ENCODE measurements around the gene HINFP. TPM values are rescaled to one million over a fixed set of nuclear protein-coding genes. Genes with fewer than 3 reads are reported as not detected.
A peak's percentile ranks its signal among the peaks of the same experiment; 100 is the strongest.

Gene HINFP
- total and polyA plus RNA-seq, 9 of the 15 experiments (the other 6 are each of a cell fraction or from before 2014, with no cell fraction given), result 13.8 to 34.1 (median 22.5) TPM

DNA sequence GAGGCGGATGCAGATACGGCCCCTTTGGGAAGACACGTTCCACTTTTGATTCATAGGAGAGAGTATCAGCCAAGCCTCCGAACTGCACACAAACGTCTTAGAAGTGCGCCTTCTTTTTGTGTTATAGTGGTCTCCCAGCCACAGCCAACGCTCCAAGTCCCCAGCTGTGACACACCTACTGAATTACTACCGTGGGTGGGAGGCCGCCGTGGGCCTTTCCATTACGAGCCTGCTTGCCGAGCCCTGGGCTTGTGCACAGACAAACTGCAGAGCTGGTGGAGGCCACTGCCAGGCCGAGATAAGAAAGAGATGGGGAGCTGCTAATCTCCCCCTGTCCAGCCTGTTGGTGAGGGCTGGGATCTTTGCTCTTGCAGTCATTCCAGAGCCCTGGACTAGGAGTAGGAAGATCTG, 35.9 kb upstream of the HINFP start (continued):
- TF ChIP-seq POLR2AphosphoS2 (IDR thresholded peaks at IDR 0.05; ENCODE audit: low read length) (no peak), RNF2 (IDR thresholded peaks at IDR 0.05) (peak; percentile 81), RBM15 (IDR thresholded peaks at IDR 0.05; ENCODE audit: insufficient read depth, low read length) (no peak), ZNF445 (CRISPR knock-in tag; IDR thresholded peaks at IDR 0.05; ENCODE audit: low read depth) (no peak), ZFP30 (CRISPR knock-in tag; IDR thresholded peaks at IDR 0.05; ENCODE audit: borderline replicate concordance) (no peak), XRCC4 (IDR thresholded peaks at IDR 0.05; ENCODE audit: extremely low read depth, insufficient read depth, insufficient read length) (no peak), CTBP1 (IDR thresholded peaks at IDR 0.05; ENCODE audit: borderline replicate concordance) (peak; percentile 79; the same call in 1 of the 2 replicates), MCM5 (IDR thresholded peaks at IDR 0.05; ENCODE audit: low read depth) (no peak), IRF2 (CRISPR knock-in tag; IDR thresholded peaks at IDR 0.05) (no peak), GTF2A2 (tag; IDR thresholded peaks at IDR 0.05) (no peak), ZNF589 (CRISPR knock-in tag; IDR thresholded peaks at IDR 0.05; ENCODE audit: low read depth) (peak; percentile 59; the same call in 1 of the 2 replicates), ZBTB1 (CRISPR knock-in tag; IDR thresholded peaks at IDR 0.05; ENCODE audit: borderline replicate concordance, low read depth) (no peak), ZNF583 (CRISPR knock-in tag; IDR thresholded peaks at IDR 0.05) (no peak), POLR2H (tag; IDR thresholded peaks at IDR 0.05; ENCODE audit: low read depth) (no peak), OTX1 (CRISPR knock-in tag; IDR thresholded peaks at IDR 0.05) (no peak), ATF7 (IDR thresholded peaks at IDR 0.05) (no peak; the same call in 1 of the 2 replicates), ZKSCAN1 (IDR thresholded peaks at IDR 0.05; ENCODE audit: low read depth, low read length) (no peak), SMAD2 (IDR thresholded peaks at IDR 0.05; ENCODE audit: low read depth, low read length) (no peak), ZKSCAN3 (CRISPR knock-in tag; IDR thresholded peaks at IDR 0.05) (no peak), PTRF (tag; IDR thresholded peaks at IDR 0.05) (no peak), BDP1 (IDR thresholded peaks at IDR 0.05; ENCODE audit: insufficient read depth, insufficient read length) (no peak), ZNF384 (IDR thresholded peaks at IDR 0.05; ENCODE audit: low read depth, low read length) (no peak), PHF8 (IDR thresholded peaks at IDR 0.05; ENCODE audit: borderline replicate concordance, low read length) (no peak)
- TF ChIP-seq, protein P1, sequence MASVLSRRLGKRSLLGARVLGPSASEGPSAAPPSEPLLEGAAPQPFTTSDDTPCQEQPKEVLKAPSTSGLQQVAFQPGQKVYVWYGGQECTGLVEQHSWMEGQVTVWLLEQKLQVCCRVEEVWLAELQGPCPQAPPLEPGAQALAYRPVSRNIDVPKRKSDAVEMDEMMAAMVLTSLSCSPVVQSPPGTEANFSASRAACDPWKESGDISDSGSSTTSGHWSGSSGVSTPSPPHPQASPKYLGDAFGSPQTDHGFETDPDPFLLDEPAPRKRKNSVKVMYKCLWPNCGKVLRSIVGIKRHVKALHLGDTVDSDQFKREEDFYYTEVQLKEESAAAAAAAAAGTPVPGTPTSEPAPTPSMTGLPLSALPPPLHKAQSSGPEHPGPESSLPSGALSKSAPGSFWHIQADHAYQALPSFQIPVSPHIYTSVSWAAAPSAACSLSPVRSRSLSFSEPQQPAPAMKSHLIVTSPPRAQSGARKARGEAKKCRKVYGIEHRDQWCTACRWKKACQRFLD (CRISPR knock-in tag; IDR thresholded peaks at IDR 0.05), result no peak
- TF ChIP-seq, protein P2, sequence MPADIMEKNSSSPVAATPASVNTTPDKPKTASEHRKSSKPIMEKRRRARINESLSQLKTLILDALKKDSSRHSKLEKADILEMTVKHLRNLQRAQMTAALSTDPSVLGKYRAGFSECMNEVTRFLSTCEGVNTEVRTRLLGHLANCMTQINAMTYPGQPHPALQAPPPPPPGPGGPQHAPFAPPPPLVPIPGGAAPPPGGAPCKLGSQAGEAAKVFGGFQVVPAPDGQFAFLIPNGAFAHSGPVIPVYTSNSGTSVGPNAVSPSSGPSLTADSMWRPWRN (IDR thresholded peaks at IDR 0.05; ENCODE audit: low read depth), result 0 out of 2 replicates have a peak, but pooled peaks have one; percentile 20
- TF ChIP-seq, protein P3, sequence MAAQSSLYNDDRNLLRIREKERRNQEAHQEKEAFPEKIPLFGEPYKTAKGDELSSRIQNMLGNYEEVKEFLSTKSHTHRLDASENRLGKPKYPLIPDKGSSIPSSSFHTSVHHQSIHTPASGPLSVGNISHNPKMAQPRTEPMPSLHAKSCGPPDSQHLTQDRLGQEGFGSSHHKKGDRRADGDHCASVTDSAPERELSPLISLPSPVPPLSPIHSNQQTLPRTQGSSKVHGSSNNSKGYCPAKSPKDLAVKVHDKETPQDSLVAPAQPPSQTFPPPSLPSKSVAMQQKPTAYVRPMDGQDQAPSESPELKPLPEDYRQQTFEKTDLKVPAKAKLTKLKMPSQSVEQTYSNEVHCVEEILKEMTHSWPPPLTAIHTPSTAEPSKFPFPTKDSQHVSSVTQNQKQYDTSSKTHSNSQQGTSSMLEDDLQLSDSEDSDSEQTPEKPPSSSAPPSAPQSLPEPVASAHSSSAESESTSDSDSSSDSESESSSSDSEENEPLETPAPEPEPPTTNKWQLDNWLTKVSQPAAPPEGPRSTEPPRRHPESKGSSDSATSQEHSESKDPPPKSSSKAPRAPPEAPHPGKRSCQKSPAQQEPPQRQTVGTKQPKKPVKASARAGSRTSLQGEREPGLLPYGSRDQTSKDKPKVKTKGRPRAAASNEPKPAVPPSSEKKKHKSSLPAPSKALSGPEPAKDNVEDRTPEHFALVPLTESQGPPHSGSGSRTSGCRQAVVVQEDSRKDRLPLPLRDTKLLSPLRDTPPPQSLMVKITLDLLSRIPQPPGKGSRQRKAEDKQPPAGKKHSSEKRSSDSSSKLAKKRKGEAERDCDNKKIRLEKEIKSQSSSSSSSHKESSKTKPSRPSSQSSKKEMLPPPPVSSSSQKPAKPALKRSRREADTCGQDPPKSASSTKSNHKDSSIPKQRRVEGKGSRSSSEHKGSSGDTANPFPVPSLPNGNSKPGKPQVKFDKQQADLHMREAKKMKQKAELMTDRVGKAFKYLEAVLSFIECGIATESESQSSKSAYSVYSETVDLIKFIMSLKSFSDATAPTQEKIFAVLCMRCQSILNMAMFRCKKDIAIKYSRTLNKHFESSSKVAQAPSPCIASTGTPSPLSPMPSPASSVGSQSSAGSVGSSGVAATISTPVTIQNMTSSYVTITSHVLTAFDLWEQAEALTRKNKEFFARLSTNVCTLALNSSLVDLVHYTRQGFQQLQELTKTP (IDR thresholded peaks at IDR 0.05; ENCODE audit: low read depth in 1 of 2, partially characterized antibody in 2 of 2), result peak in 1 of 2 experiments; percentile 25
